Measurements from ENCODE around the gene SPANXN5. TPM values are rescaled to one million over a fixed set of nuclear protein-coding genes. Genes with fewer than 3 reads are reported as not detected.
"Not testable (repeated sequence)": the region's sequence is repeated elsewhere in the genome, so short reads cannot be mapped to it uniquely, and the experiment has no call there.

SPANXN5 gene
- total RNA-seq, 1 experiment from 2014 or later, result not detected

- Histone ChIP-seq H3K79me2 (ENCODE audit: insufficient read depth, low read length) (no peaks in the 10 kb centered on the region), H3K9me2 (ENCODE audit: insufficient read depth) (no peaks in the 10 kb centered on the region), H3K4me3 (replicated peaks in 1 of 2; ENCODE audit: low read depth in 1 of 2, low read length in 2 of 2) (no peak within 1 kb of the TSS), H3K9me3 (ENCODE audit: control insufficient read depth in 1 of 2, insufficient read depth in 1 of 2, low read depth in 1 of 2, low read length in 2 of 2) (no peaks in the 10 kb centered on the region), H2AFZ (ENCODE audit: low read depth, low read length, poor library complexity, severe bottlenecking) (no peak within 1 kb of the TSS), H4K20me1 (ENCODE audit: insufficient read depth) (no peaks in the 10 kb centered on the region), H3K9ac (ENCODE audit: low read length) (no peak within 1 kb of the TSS), H3K27ac (ENCODE audit: low read depth, low read length) (no peak within 1 kb of the TSS), H3K27me3 (ENCODE audit: insufficient read depth, low read length) (peaks cover 3% of the 10 kb centered on the region), H3K36me3 (ENCODE audit: control insufficient read depth in 1 of 2, insufficient read depth in 2 of 2, low read length in 2 of 2) (no peaks in the 10 kb centered on the region), H3K4me2 (ENCODE audit: low read length) (no peak within 1 kb of the TSS), H3K4me1 (ENCODE audit: control insufficient read depth in 1 of 2, insufficient read depth in 2 of 2, low read length in 2 of 2) (no peaks in the 10 kb centered on the region)
- ChIA-PET POLR2A (no interaction called here), CTCF (no interaction called here), RAD21 (ENCODE audit: low non-redundant PET in 1 of 2, low total read pairs in 2 of 2, uncharacterized antibody in 2 of 2, unreplicated experiment in 2 of 2) (no interaction called here)
- ATAC-seq (no peak), DNase-seq (ENCODE audit: low read depth, low spot score) (no peak)
- intact Hi-C loops (cut with micrococcal nuclease), result no loop called here
- TF ChIP-seq ZNF274 (IDR thresholded peaks at IDR 0.05; ENCODE audit: low read depth, low read length), result no peak
- TF ChIP-seq SRF (IDR thresholded peaks at IDR 0.05; ENCODE audit: low read depth), result no peak
- no peak for TF ChIP-seq CEBPB (IDR thresholded peaks at IDR 0.05; ENCODE audit: low read depth)
- TF ChIP-seq POLR2AphosphoS5 (IDR thresholded peaks at IDR 0.05; ENCODE audit: low read depth, low read length), result no peak
- no peak for TF ChIP-seq ELF1 (IDR thresholded peaks at IDR 0.05; ENCODE audit: borderline replicate concordance, low read depth)
- no peak for TF ChIP-seq CBX3 (IDR thresholded peaks at IDR 0.05; ENCODE audit: low read depth)
- no peak for TF ChIP-seq EZH2 (IDR thresholded peaks at IDR 0.05)
- no peak for TF ChIP-seq REST (IDR thresholded peaks at IDR 0.05; ENCODE audit: low read depth)
- no peak for TF ChIP-seq FOSL1 (IDR thresholded peaks at IDR 0.05; ENCODE audit: low read depth)
- TF ChIP-seq TCF7L2 (IDR thresholded peaks at IDR 0.05; ENCODE audit: borderline replicate concordance, extremely low read depth, insufficient read depth, insufficient read length), result no peak
- TF ChIP-seq EZH2phosphoT487 (IDR thresholded peaks at IDR 0.05; ENCODE audit: borderline replicate concordance), result no peak
- TF ChIP-seq SIN3A (IDR thresholded peaks at IDR 0.05; ENCODE audit: low read depth), result no peak
- TF ChIP-seq SP1 (IDR thresholded peaks at IDR 0.05; ENCODE audit: low read depth), result no peak
- TF ChIP-seq MAX (IDR thresholded peaks at IDR 0.05), result no peak
- TF ChIP-seq POLR2A (IDR thresholded peaks at IDR 0.05; ENCODE audit: borderline replicate concordance, extremely low read depth, insufficient read depth, insufficient read length), result no peak
- TF ChIP-seq ATF3 (IDR thresholded peaks at IDR 0.05), result no peak
- TF ChIP-seq ZBTB33 (IDR thresholded peaks at IDR 0.05; ENCODE audit: extremely low read depth, insufficient replicate concordance, low read length), result no peak
- no TSS peak for BruUV-seq (replicated peaks)
Measured at GRCh38 chrX:52811065-52811625, 13.9 kb upstream of the SPANXN5 start, which contains the start of gene XAGE5. TSS of gene XAGE5 (plus strand) at chrX:52811287. CDS start at chrX:52812567, 1,280 bp downstream.

- H3K27me3 ChIP-seq (ENCODE audit: insufficient read depth, low read length); POLR2A ChIA-PET; CTCF ChIA-PET; H3K9me2 ChIP-seq (ENCODE audit: insufficient read depth); DNase-seq (ENCODE audit: low read depth, low spot score); H3K79me2 ChIP-seq (ENCODE audit: insufficient read depth, low read length); H3K4me2 ChIP-seq (ENCODE audit: low read length); RAD21 ChIA-PET (ENCODE audit: low non-redundant PET in 1 of 2, low total read pairs in 2 of 2, uncharacterized antibody in 2 of 2, unreplicated experiment in 2 of 2); H2AFZ ChIP-seq (ENCODE audit: low read depth, low read length, poor library complexity, severe bottlenecking); H3K9me3 ChIP-seq (ENCODE audit: control insufficient read depth in 1 of 2, insufficient read depth in 1 of 2, low read depth in 1 of 2, low read length in 2 of 2); H3K4me1 ChIP-seq (ENCODE audit: control insufficient read depth in 1 of 2, insufficient read depth in 2 of 2, low read length in 2 of 2); H3K9ac ChIP-seq (ENCODE audit: low read length); H3K36me3 ChIP-seq (ENCODE audit: control insufficient read depth in 1 of 2, insufficient read depth in 2 of 2, low read length in 2 of 2); intact Hi-C loops (cut with micrococcal nuclease); BruUV-seq (replicated peaks); ATAC-seq; H3K27ac ChIP-seq (ENCODE audit: low read depth, low read length); H3K4me3 ChIP-seq (replicated peaks in 1 of 2; ENCODE audit: low read depth in 1 of 2, low read length in 2 of 2); H4K20me1 ChIP-seq (ENCODE audit: insufficient read depth): not testable (repeated sequence)
Measured at GRCh38 chrX:52804876-52805275, 7.6 kb upstream of the SPANXN5 start.
